GM23248 (cell line): ENCODE measurements around the gene TATDN3. TPM values are rescaled to one million over a fixed set of nuclear protein-coding genes. Genes with fewer than 3 reads are reported as not detected.

Experiments used
- DNase-seq: peaks from one replicate; pipeline ENCODE4 v3.0.0-alpha.2; 2015
- H2AFZ ChIP-seq: fragments of 200-600 bp; sonication (generic); 2 replicates; pipeline ENCODE4 v1.6.1; 2016; ENCODE audit warnings: antibody characterized with exemption
- H3F3A ChIP-seq: fragments of 200-600 bp; sonication (generic); 2 replicates; pipeline ENCODE4 v1.6.1; 2016; ENCODE audit warnings: mild to moderate bottlenecking, antibody characterized with exemption, mixed run types; ENCODE audit not compliant: insufficient read depth
- H3K27ac ChIP-seq: fragments of 200-600 bp; sonication (generic); 2 replicates; pipeline ENCODE4 v1.5.1; 2016; ENCODE audit warnings: mild to moderate bottlenecking
- H3K27me3 ChIP-seq: fragments of 200-600 bp; sonication (generic); replicated peaks from 2 replicates; pipeline ENCODE4 v1.6.1; 2016; ENCODE audit warnings: mild to moderate bottlenecking; ENCODE audit not compliant: insufficient read depth
- H3K36me3 ChIP-seq: fragments of 200-600 bp; sonication (generic); 2 replicates; pipeline ENCODE4 v1.6.1; 2016; ENCODE audit warnings: low read depth, mild to moderate bottlenecking
- H3K4me1 ChIP-seq: fragments of 200-600 bp; sonication (generic); 2 replicates; pipeline ENCODE4 v1.6.1; 2016; ENCODE audit warnings: mild to moderate bottlenecking; ENCODE audit not compliant: insufficient read depth
- H3K4me2 ChIP-seq: fragments of 200-600 bp; sonication (generic); one replicate; pipeline ENCODE4 v1.6.1; 2016; ENCODE audit warnings: mild to moderate bottlenecking; ENCODE audit not compliant: unreplicated experiment
- H3K4me3 ChIP-seq: fragments of 200-600 bp; sonication (generic); 2 replicates; pipeline ENCODE4 v1.5.1; 2016; ENCODE audit warnings: mild to moderate bottlenecking
- H3K79me2 ChIP-seq: fragments of 200-600 bp; sonication (generic); 2 replicates; pipeline ENCODE4 v1.6.1; 2016; ENCODE audit warnings: mild to moderate bottlenecking; ENCODE audit not compliant: insufficient read depth
- H3K9ac ChIP-seq: fragments of 200-600 bp; sonication (generic); 2 replicates; pipeline ENCODE4 v1.6.1; 2016; ENCODE audit warnings: mild to moderate bottlenecking
- H3K9me2 ChIP-seq: fragments of 200-600 bp; sonication (generic); 2 replicates; pipeline ENCODE4 v1.6.1; 2016; ENCODE audit warnings: mixed run types, mild to moderate bottlenecking, moderate library complexity; ENCODE audit not compliant: insufficient read depth
- H3K9me3 ChIP-seq: fragments of 200-600 bp; sonication (generic); one replicate; pipeline ENCODE4 v1.6.1; 2017; ENCODE audit warnings: low read depth
- H4K20me1 ChIP-seq: fragments of 200-600 bp; sonication (generic); 2 replicates; pipeline ENCODE4 v1.6.0; 2016; ENCODE audit not compliant: insufficient read depth
- EZH2 ChIP-seq: fragments of 200-600 bp; sonication (generic); IDR thresholded peaks from 2 replicates; pipeline ENCODE4 v1.6.1; 2018; ENCODE audit warnings: antibody characterized with exemption, mild to moderate bottlenecking; ENCODE audit not compliant: insufficient read depth, poor library complexity, severe bottlenecking
- EZH2phosphoT487 ChIP-seq: fragments of 200-600 bp; sonication (generic); IDR thresholded peaks from 2 replicates; pipeline ENCODE4 v1.6.1; 2018; ENCODE audit warnings: antibody characterized with exemption, moderate library complexity, mild to moderate bottlenecking, low read depth; ENCODE audit not compliant: insufficient read depth
- WGBS, 2 experiments: methylation state at CpG; one replicate each; pipeline ENCODE4 v1.1.6; 2015 to 2017; ENCODE audit warnings: low lambda C conversion rate in 2 of 2, low coverage in 1 of 2; ENCODE audit errors: missing lambda C conversion rate in 2 of 2; 5-methylcytosine and 5-hydroxymethylcytosine counted together
- in situ Hi-C: fragments of 300-500 bp; cut with MboI; formaldehyde crosslinking; loops from 2 replicates; pipeline ENCODE4 v1.15.0; 2020
- polyA plus RNA-seq: library from polyadenylated mRNA; unstranded; fragments of >200 nt; fragmentation: Nextera tagmentation; extraction: Ambion mirVana; gene quantifications from 2 replicates; pipeline ENCODE4 v1.2.1, GENCODE V29; 2016
- total RNA-seq: library from RNA; depleted of rRNA; stranded (reverse); fragments of >200 nt; shearing (Covaris generic); gene quantifications from 2 replicates; pipeline ENCODE4 v1.2.3, GENCODE V29; 2014

Gene TATDN3
- total and polyA plus RNA-seq, 2 experiments from 2014 or later: 12.4 to 14.9 TPM

DNA sequence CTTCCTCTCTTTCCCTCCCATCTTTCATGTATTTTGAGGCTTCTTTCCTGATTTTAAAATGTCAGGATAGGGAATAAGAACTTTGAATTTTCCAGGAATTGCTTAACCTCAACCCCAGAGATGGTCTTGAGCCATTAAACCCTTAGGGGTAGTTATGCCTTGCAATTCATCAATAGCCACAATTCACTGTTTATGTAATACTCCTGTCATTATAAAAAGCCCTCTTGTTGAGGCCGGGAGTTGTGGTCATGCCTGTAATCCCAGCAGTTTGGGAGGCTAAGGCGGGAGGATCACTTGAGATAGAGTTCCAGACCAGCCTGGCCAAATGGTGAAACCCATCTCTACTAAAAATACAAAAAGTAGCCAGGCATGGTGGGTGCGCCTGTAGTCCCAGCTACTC lies 31.3 kb downstream of the TATDN3 start:
- Histone ChIP-seq H3K27me3 (no peaks in the 10 kb centered on the region), H3K9me2 (no peaks in the 10 kb centered on the region), H2AFZ (no peak overlapping the region), H3F3A (no peaks in the 10 kb centered on the region), H3K27ac (no peak overlapping the region), H3K79me2 (no peaks in the 10 kb centered on the region), H3K4me1 (no peaks in the 10 kb centered on the region), H4K20me1 (no peaks in the 10 kb centered on the region), H3K4me2 (no peak overlapping the region), H3K36me3 (no peaks in the 10 kb centered on the region), H3K4me3 (no peak overlapping the region), H3K9ac (no peak overlapping the region), H3K9me3 (no peaks in the 10 kb centered on the region)
- DNase-seq: no peak
- WGBS, 2 experiments: 73 to 80% methylated on average over 3 of the region's 3 CpGs
- in situ Hi-C loops: no loop called here
- no peak for TF ChIP-seq EZH2phosphoT487
- TF ChIP-seq EZH2: no peak

DNA sequence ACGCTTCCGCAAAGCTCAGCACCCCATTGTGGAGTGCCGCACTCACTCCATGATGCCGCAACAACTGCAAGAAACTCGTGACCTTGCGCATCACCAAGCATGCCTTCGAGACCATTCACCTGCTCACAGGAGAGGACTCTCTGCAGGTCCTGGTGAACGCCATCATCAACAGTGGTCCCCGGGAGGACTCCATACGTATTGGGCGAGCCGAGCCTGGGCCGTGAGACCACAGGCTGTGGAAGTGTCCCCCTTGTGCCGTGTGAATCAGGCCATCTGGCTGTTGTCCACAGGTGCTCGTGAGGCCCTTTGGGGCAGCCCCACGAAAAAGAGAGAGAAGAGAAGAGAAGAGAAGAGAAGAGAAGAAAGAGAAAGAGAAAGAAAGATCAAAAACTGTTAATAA lies 32.5 kb downstream of the TATDN3 start:
- in situ Hi-C loops: no loop called here
- H3K79me2 ChIP-seq: no peaks in the 10 kb centered on the region
- no peak overlapping the region for H3K4me2 ChIP-seq
- no peak for TF ChIP-seq EZH2
- TF ChIP-seq EZH2phosphoT487: no peak
- H3K36me3 ChIP-seq: no peaks in the 10 kb centered on the region
- no peak overlapping the region for H3K27ac ChIP-seq
- H3K4me1 ChIP-seq: no peaks in the 10 kb centered on the region
- H3K9me2 ChIP-seq: no peaks in the 10 kb centered on the region
- H3K9me3 ChIP-seq: no peaks in the 10 kb centered on the region
- no peak overlapping the region for H3K9ac ChIP-seq
- 85 to 87% methylated on average over 15 to 16 of the region's 16 CpGs for WGBS, 2 experiments
- no peak overlapping the region for H3K4me3 ChIP-seq
- no peaks in the 10 kb centered on the region for H4K20me1 ChIP-seq
- H2AFZ ChIP-seq: no peak overlapping the region
- DNase-seq: no peak
- no peaks in the 10 kb centered on the region for H3K27me3 ChIP-seq
- H3F3A ChIP-seq: no peaks in the 10 kb centered on the region

DNA sequence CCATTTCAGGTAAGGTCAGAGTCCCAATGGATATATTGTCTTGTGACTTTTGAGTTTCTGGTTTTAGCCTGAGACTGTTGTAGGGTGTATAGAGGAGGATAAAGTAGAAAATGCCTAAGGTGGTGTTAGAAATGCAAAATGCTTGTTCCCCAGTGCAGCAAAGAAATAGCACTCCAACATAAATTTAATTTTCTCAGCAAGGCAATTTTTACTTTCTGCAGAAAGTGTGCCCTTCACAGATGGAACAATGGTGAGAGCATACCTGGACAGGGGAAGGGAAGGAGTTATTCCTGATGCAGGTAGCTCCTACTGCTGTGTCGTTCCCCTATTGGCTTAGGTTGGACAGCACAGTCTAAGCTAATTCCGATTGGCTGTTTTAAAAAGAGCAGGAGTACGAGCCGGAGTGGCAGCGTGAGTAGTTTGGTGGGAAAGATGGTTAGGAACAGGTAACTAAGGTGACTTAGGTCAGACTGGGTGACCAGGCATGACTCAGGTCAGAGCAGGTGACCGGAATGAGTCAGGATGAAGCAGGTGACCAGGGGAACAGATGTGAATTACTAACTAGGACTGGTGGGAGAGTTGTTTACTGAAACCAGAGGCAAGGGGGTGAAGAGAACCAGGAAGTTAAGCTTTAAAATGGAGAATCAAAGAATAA lies 34.2 kb downstream of the TATDN3 start:
- no peak for TF ChIP-seq EZH2
- TF ChIP-seq EZH2phosphoT487: no peak
- Histone ChIP-seq H3K79me2 (no peaks in the 10 kb centered on the region), H3K9me2 (no peaks in the 10 kb centered on the region), H3K9me3 (no peaks in the 10 kb centered on the region), H3K36me3 (no peaks in the 10 kb centered on the region), H3K4me2 (no peak overlapping the region), H3F3A (no peaks in the 10 kb centered on the region), H3K9ac (no peak overlapping the region), H3K27ac (no peak overlapping the region), H3K4me1 (no peaks in the 10 kb centered on the region), H4K20me1 (no peaks in the 10 kb centered on the region), H3K4me3 (no peak overlapping the region), H3K27me3 (no peaks in the 10 kb centered on the region), H2AFZ (no peak overlapping the region)
- in situ Hi-C loops: no loop called here
- DNase-seq: no peak
- WGBS, 2 experiments: 76 to 81% methylated on average over 6 of the region's 6 CpGs

DNA sequence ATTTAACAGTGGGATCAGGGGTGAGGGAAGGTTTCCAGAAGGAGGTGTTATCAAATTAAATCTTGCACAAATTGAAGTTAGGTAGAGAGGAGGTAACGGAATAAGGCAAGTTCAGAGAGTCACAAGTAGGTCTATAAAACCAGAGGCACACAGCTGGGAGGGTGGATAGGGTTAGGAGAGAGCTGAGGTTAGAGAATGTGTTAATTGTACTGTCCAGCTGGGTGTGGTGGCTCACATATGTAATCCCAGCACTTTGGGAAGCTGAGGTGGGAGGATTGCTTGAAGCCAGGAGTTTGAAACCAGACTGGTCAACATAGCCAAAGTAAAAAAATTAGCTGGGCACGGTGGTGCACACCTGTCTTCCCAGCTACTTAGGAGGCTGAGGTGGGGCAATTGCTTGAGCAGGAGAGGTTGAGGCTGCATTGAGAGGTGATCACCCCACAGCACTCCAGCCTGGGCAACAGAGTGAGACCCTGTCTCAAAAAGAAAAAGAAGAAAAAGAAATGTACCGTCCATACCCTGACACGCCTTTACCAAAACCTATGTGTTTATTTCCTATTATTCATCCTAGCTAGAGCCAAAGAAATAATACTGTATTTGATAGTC lies 35.6 kb downstream of the TATDN3 start:
- H3K9me3 ChIP-seq: no peaks in the 10 kb centered on the region
- H3K27me3 ChIP-seq: no peaks in the 10 kb centered on the region
- 85 to 86% methylated on average over 4 of the region's 4 CpGs for whole genome bisulfite sequencing, 2 experiments
- no peak overlapping the region for H3K27ac ChIP-seq
- H3K4me3 ChIP-seq: no peak overlapping the region
- H3K36me3 ChIP-seq: no peaks in the 10 kb centered on the region
- no peak overlapping the region for H3K9ac ChIP-seq
- no peaks in the 10 kb centered on the region for H3K4me1 ChIP-seq
- TF ChIP-seq EZH2: no peak
- no peak for TF ChIP-seq EZH2phosphoT487
- no peaks in the 10 kb centered on the region for H3F3A ChIP-seq
- H4K20me1 ChIP-seq: no peaks in the 10 kb centered on the region
- in situ Hi-C loops: no loop called here
- H3K9me2 ChIP-seq: no peaks in the 10 kb centered on the region
- no peak overlapping the region for H3K4me2 ChIP-seq
- DNase-seq: no peak
- H3K79me2 ChIP-seq: no peaks in the 10 kb centered on the region
- H2AFZ ChIP-seq: no peak overlapping the region
